Activated naive CD4-positive, alpha-beta T cell treated with anti-CD3 and anti-CD28 coated beads, Interleukin-2, amount 50 U/mL, for 72 hours (primary cell): ENCODE results near the gene BPIFB4. TPM values are rescaled to one million over a fixed set of nuclear protein-coding genes. Genes with fewer than 3 reads are reported as not detected.

Source experiments
- ATAC-seq, 2 donors: fragments of 150-1000 bp; cut with Tn5 transposase; 2 replicates each; pipeline ENCODE4 v1.10.0; 2021; ENCODE audit warnings: mild to moderate bottlenecking in 2 of 2, moderate library complexity in 2 of 2
- DNase-seq, 2 donors: peaks; one replicate each; pipeline ENCODE4 v3.0.0; 2021 to 2022; ENCODE audit warnings: low spot score in 2 of 2
- H3K27ac Mint-ChIP-seq, 2 donors: one replicate each; pipeline ENCODE4 v1.8.0; 2022; ENCODE audit warnings: mild to moderate bottlenecking in 2 of 2, mixed read lengths in 2 of 2
- H3K36me3 Mint-ChIP-seq, 2 donors: one replicate each; pipeline ENCODE4 v1.8.0; 2022; ENCODE audit warnings: mixed read lengths in 2 of 2
- H3K9me3 Mint-ChIP-seq, 2 donors: one replicate each; pipeline ENCODE4 v1.8.0; 2022; ENCODE audit warnings: mixed read lengths in 2 of 2
- total RNA-seq, 2 donors: library from RNA; stranded (reverse); gene quantifications; one replicate each; pipeline ENCODE4 v1.2.3, GENCODE V29; 2022

Gene BPIFB4
- total RNA-seq, 2 donors from 2014 or later: not detected

GRCh38 chr20:33071198-33071597 is 8.2 kb upstream of the BPIFB4 start:
- no peaks in the 10 kb centered on the region for H3K36me3 Mint-ChIP-seq
- DNase-seq (no peak), ATAC-seq (no peak)
- H3K27ac Mint-ChIP-seq: peak overlapping the region in 1 of 2 donors; percentile 21
- no peaks in the 10 kb centered on the region for H3K9me3 Mint-ChIP-seq

GRCh38 chr20:33072362-33072761 is 7.1 kb upstream of the BPIFB4 start:
- H3K27ac Mint-ChIP-seq: no peak overlapping the region
- DNase-seq: no peak
- no peaks in the 10 kb centered on the region for H3K9me3 Mint-ChIP-seq
- no peak for ATAC-seq
- H3K36me3 Mint-ChIP-seq: no peaks in the 10 kb centered on the region

GRCh38 chr20:33072813-33073212 is 6.6 kb upstream of the BPIFB4 start:
- ATAC-seq (no peak), DNase-seq (no peak)
- no peaks in the 10 kb centered on the region for H3K9me3 Mint-ChIP-seq
- no peaks in the 10 kb centered on the region for H3K36me3 Mint-ChIP-seq
- H3K27ac Mint-ChIP-seq: no peak overlapping the region

GRCh38 chr20:33074675-33075074 is 4.8 kb upstream of the BPIFB4 start:
- Mint-ChIP-seq H3K9me3 (no peaks in the 10 kb centered on the region), H3K27ac (no peak overlapping the region)

GRCh38 chr20:33075281-33075680 is 4.2 kb upstream of the BPIFB4 start:
- Mint-ChIP-seq H3K9me3 (no peaks in the 10 kb centered on the region), H3K36me3 (no peaks in the 10 kb centered on the region), H3K27ac (no peak overlapping the region)
- ATAC-seq: no peak
- DNase-seq: no peak

More at GRCh38 chr20:33074675-33075074, 4.8 kb upstream of the BPIFB4 start:
- ATAC-seq (no peak), DNase-seq (no peak)
- no peaks in the 10 kb centered on the region for H3K36me3 Mint-ChIP-seq

- ATAC-seq (peak in 1 of 2 donors; percentile 20), DNase-seq (no peak)
- H3K27ac Mint-ChIP-seq: no peak overlapping the region
- no peaks in the 10 kb centered on the region for H3K9me3 Mint-ChIP-seq
- H3K36me3 Mint-ChIP-seq: no peaks in the 10 kb centered on the region
These were observed 2.6 kb upstream of the BPIFB4 start for GRCh38 chr20:33076662-33077372.

GRCh38 chr20:33081411-33082154 is 2.1 kb downstream of the BPIFB4 start:
- H3K9me3 Mint-ChIP-seq: no peaks in the 10 kb centered on the region
- no peaks in the 10 kb centered on the region for H3K36me3 Mint-ChIP-seq
- DNase-seq (no peak), ATAC-seq (no peak)
- H3K27ac Mint-ChIP-seq: no peak overlapping the region

DNA sequence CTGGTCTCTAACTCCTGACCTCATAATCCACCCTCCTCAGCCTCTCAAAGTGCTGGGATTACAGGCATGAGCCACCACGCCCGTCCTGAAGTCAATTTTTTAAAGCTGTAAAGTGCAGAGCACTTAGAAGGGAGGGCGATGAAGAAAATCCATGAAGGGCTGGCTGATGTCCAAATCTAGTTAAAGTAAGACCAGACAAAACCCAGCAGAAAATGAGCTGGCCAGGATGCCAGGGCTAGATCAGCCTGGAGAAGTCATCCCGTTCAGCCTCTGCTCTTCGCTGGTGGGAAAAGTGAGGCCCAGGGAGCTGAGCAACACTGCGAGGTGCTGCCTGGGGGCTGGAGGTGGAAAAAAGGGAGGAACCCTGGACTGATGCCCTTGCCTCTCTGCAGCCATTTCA is 3.1 kb downstream of the BPIFB4 start:
- Mint-ChIP-seq H3K36me3 (no peaks in the 10 kb centered on the region), H3K27ac (no peak overlapping the region), H3K9me3 (no peaks in the 10 kb centered on the region)
- no peak for ATAC-seq
- no peak for DNase-seq

- H3K36me3 Mint-ChIP-seq: no peaks in the 10 kb centered on the region
- ATAC-seq: no peak
- no peak for DNase-seq
- no peaks in the 10 kb centered on the region for H3K9me3 Mint-ChIP-seq
- H3K27ac Mint-ChIP-seq: peak overlapping the region in 1 of 2 donors; percentile 24
These were observed 4.3 kb downstream of the BPIFB4 start for GRCh38 chr20:33083544-33084340.

- no peak for ATAC-seq
- H3K9me3 Mint-ChIP-seq: no peaks in the 10 kb centered on the region
- no peak overlapping the region for H3K27ac Mint-ChIP-seq
- DNase-seq: no peak
- no peaks in the 10 kb centered on the region for H3K36me3 Mint-ChIP-seq
These were observed 5.3 kb downstream of the BPIFB4 start for GRCh38 chr20:33084722-33085121.

GRCh38 chr20:33086052-33086722 is 6.7 kb downstream of the BPIFB4 start:
- DNase-seq (no peak), ATAC-seq (no peak)
- Mint-ChIP-seq H3K9me3 (no peaks in the 10 kb centered on the region), H3K36me3 (no peaks in the 10 kb centered on the region), H3K27ac (no peak overlapping the region)

GRCh38 chr20:33091147-33091546 is 11.7 kb downstream of the BPIFB4 start:
- no peak overlapping the region for H3K27ac Mint-ChIP-seq
- ATAC-seq (no peak), DNase-seq (no peak)
- H3K36me3 Mint-ChIP-seq: no peaks in the 10 kb centered on the region
- H3K9me3 Mint-ChIP-seq: peaks cover 5 to 6% of the 10 kb centered on the region in 2 donors

DNA sequence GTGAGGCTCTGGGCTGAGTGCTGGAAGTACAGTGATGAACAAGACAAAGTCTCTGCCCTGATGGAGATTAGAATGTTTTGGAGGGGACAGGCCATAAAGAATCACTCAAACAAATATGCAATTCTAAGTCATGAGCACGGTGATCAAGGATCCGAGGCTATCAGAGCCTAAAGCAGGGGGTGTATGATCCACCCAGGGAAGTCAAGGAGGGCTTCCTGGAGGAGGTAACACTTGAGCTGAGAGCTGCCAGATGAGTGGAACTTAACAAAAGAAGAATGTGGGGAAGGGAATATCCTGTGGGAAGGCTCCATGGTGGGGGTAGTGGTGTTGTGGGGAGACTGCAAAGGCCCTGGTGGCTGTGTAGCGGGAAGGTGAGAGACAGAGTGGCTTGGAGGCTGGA is 12.2 kb downstream of the BPIFB4 start:
- H3K27ac Mint-ChIP-seq: no peak overlapping the region
- no peaks in the 10 kb centered on the region for H3K36me3 Mint-ChIP-seq
- no peak for DNase-seq
- H3K9me3 Mint-ChIP-seq: peaks cover 5 to 6% of the 10 kb centered on the region in 2 donors
- ATAC-seq: no peak

DNA sequence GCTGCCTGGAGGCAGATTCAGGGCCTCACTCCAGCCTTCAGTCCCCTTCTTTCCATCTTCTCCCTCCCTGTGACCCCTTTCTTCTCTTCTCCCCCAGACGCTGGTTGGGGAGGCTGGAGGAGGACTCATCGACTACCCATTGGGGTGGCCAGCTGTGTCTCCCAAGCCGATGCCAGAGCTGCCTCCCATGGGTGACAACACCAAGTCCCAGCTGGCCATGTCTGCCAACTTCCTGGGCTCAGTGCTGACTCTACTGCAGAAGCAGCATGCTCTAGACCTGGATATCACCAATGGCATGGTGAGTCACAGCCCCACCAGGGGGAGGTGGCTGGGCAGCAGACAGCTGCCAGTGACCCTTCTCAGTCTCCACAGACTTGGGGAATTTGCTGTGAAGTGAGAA is 12.9 kb downstream of the BPIFB4 start:
- ATAC-seq (no peak), DNase-seq (no peak)
- no peak overlapping the region for H3K27ac Mint-ChIP-seq
- no peaks in the 10 kb centered on the region for H3K36me3 Mint-ChIP-seq
- peaks cover 5 to 6% of the 10 kb centered on the region in 2 donors for H3K9me3 Mint-ChIP-seq

DNA sequence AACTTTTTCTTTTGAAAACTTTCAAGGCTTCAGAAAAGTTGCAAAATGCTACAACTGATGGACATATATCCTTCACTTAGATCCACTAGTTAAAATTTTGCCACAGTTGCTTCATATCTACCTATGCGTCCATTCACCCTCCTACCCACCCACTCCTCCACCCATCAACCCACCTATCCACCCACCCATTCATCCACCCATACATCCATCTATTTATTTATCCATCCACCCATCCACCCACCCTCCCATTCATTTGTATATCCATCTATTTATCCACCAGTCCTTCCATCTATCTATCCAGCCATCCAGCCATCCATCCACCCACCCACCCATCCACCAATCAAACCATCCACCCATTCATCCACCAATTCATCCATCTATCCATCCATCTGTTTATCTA is 13.6 kb downstream of the BPIFB4 start:
- DNase-seq (no peak), ATAC-seq (no peak)
- H3K9me3 Mint-ChIP-seq: peaks cover 5 to 6% of the 10 kb centered on the region in 2 donors
- H3K36me3 Mint-ChIP-seq: no peaks in the 10 kb centered on the region
- no peak overlapping the region for H3K27ac Mint-ChIP-seq

- peaks cover 5 to 6% of the 10 kb centered on the region in 2 donors for H3K9me3 Mint-ChIP-seq
- no peak for DNase-seq
- ATAC-seq: no peak
- H3K27ac Mint-ChIP-seq: no peak overlapping the region
- no peaks in the 10 kb centered on the region for H3K36me3 Mint-ChIP-seq
These were observed 14.1 kb downstream of the BPIFB4 start for GRCh38 chr20:33093582-33093981.

- no peak overlapping the region for H3K27ac Mint-ChIP-seq
- ATAC-seq (no peak), DNase-seq (no peak)
- H3K9me3 Mint-ChIP-seq: peaks cover 5 to 6% of the 10 kb centered on the region in 2 donors
- H3K36me3 Mint-ChIP-seq: no peaks in the 10 kb centered on the region
These were observed 15.8 kb downstream of the BPIFB4 start for GRCh38 chr20:33095249-33095648.
